ENCODE results near the gene ASTN2. TPM values are rescaled to one million over a fixed set of nuclear protein-coding genes. Genes with fewer than 3 reads are reported as not detected.
"Not testable (repeated sequence)": the region's sequence is repeated elsewhere in the genome, so short reads cannot be mapped to it uniquely, and the experiment has no call there.

The ASTN2 gene
- total RNA-seq, 2 donors from 2014 or later = 113 to 153 TPM

DNA sequence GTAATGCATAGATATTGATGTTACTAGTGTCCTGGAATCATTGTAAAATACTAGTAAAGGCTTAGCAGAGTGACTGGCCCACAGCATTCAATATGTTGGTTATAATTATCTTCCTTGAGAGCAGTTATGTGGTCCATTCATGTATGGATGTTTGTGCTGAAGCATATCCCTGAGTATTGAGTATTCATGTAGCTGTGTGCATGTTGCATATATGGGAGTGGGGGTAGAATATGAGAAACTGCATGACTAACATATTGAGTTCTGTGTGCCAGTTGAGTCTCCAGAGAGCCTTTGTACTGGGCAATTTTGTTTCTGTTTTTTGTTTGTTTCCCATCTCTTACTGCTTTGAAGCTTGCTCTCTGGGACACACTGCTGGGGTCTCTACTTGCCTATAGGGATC lies 950.4 kb downstream of the ASTN2 start:
- Histone ChIP-seq H3K4me3 (no peak overlapping the region), H3K9me3 (no peaks in the 10 kb centered on the region), H3K4me1 (replicated peaks) (no peaks in the 10 kb centered on the region), H3K27ac (no peak overlapping the region), H3K27me3 (replicated peaks; ENCODE audit: insufficient read depth) (no peaks in the 10 kb centered on the region), H3K36me3 (no peaks in the 10 kb centered on the region)
- no peak for DNase-seq (ENCODE audit: low spot score)
- intact Hi-C loops (cut with DNase I) = no loop called here
- TF ChIP-seq, protein P1, sequence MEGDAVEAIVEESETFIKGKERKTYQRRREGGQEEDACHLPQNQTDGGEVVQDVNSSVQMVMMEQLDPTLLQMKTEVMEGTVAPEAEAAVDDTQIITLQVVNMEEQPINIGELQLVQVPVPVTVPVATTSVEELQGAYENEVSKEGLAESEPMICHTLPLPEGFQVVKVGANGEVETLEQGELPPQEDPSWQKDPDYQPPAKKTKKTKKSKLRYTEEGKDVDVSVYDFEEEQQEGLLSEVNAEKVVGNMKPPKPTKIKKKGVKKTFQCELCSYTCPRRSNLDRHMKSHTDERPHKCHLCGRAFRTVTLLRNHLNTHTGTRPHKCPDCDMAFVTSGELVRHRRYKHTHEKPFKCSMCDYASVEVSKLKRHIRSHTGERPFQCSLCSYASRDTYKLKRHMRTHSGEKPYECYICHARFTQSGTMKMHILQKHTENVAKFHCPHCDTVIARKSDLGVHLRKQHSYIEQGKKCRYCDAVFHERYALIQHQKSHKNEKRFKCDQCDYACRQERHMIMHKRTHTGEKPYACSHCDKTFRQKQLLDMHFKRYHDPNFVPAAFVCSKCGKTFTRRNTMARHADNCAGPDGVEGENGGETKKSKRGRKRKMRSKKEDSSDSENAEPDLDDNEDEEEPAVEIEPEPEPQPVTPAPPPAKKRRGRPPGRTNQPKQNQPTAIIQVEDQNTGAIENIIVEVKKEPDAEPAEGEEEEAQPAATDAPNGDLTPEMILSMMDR (IDR thresholded peaks at IDR 0.05) = no peak
- no peak for TF ChIP-seq POLR2A (IDR thresholded peaks at IDR 0.05)
- no peak for TF ChIP-seq POLR2AphosphoS5 (IDR thresholded peaks at IDR 0.05)

DNA sequence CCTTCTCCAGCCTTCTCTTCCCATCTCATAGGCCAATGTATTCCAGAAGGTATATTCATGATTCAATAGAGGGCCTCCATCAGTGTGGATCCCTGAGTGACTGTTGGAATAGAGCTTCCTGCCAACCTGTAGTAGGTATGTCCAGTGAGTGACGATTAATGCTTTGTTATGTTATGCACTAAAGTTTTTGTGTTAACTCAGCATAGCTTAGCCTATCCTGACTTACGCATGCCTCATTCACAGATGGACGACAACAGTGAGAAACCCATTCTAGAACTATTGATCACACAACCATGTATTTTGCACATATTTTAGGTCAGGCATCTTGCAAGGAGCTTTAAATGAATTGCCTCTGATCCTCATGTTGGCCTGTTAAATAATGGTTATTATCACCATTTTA lies 953.2 kb downstream of the ASTN2 start:
- Histone ChIP-seq H3K27me3 (replicated peaks; ENCODE audit: insufficient read depth) (no peaks in the 10 kb centered on the region), H3K9me3 (no peaks in the 10 kb centered on the region), H3K27ac (no peak overlapping the region), H3K36me3 (no peaks in the 10 kb centered on the region), H3K4me1 (replicated peaks) (no peaks in the 10 kb centered on the region), H3K4me3 (no peak overlapping the region)
- intact Hi-C loops (cut with DNase I) = no loop called here
- DNase-seq (ENCODE audit: low spot score) = no peak
- TF ChIP-seq POLR2A (IDR thresholded peaks at IDR 0.05) = no peak
- TF ChIP-seq, protein P1 (IDR thresholded peaks at IDR 0.05) = no peak
- TF ChIP-seq POLR2AphosphoS5 (IDR thresholded peaks at IDR 0.05) = no peak
- 96% methylated on average over 3 of the region's 3 CpGs for WGBS

GRCh38 chr9:116460026-116460425 lies 954.8 kb downstream of the ASTN2 start:
- no peak for TF ChIP-seq POLR2AphosphoS5 (IDR thresholded peaks at IDR 0.05)
- no peak for TF ChIP-seq POLR2A (IDR thresholded peaks at IDR 0.05)
- TF ChIP-seq, protein P1 (IDR thresholded peaks at IDR 0.05) = no peak
- DNase-seq (ENCODE audit: low spot score) = no peak
- no peaks in the 10 kb centered on the region for H3K4me1 ChIP-seq (replicated peaks)
- WGBS = 92% methylated on average over 2 of the region's 2 CpGs
- no peaks in the 10 kb centered on the region for H3K27me3 ChIP-seq (replicated peaks; ENCODE audit: insufficient read depth)
- H3K36me3 ChIP-seq = no peaks in the 10 kb centered on the region
- intact Hi-C loops (cut with DNase I) = no loop called here
- H3K27ac ChIP-seq = no peak overlapping the region
- H3K9me3 ChIP-seq = no peaks in the 10 kb centered on the region
- no peak overlapping the region for H3K4me3 ChIP-seq

DNA sequence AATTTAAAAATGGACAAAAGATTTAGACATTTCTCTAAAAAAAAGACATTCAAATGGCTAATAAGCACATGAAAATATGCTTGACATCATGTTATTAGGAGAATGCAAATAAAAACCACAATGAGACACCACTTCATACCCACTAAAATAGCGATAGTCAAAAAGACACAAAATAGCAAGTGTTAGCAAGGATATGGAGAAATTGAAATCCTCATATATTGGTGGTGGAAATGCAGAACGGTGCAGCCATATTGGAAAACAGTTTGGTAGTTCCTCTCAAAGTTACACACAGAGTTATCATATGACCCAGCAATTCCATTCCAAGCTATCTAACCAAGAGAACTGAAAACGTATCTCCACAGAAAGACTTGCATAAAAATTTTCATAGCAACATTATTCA lies 955.3 kb downstream of the ASTN2 start:
- WGBS = 87% methylated on average over 3 of the region's 3 CpGs
- no peaks in the 10 kb centered on the region for H3K4me1 ChIP-seq (replicated peaks)

DNA sequence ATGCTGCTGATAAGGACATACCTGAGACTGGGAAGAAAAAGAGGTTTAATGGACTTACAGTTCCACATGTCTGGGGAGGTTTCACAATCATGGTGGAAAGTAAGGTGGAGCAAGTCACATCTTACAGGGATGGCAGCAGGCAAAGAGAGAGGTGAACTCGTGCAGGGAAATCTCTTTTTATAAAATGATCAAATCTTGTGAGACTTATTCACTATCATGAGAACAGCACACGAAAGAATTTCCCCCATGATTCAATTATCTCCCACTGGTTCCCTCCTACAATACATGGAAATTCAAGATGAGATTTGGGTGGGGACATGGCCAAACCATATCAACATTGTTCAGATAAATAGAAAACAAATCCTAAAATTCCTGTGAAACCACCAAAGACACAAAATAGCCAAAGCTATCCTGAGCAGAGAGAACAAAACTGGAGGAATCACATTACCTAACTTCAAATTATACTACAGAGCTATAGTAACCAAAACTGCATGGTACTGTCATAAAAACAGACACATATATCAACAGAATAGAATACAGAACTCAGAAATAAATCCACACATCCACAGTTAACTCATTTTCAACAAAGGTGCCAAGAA lies 958.3 kb downstream of the ASTN2 start:
- Histone ChIP-seq H3K27me3 (replicated peaks; ENCODE audit: insufficient read depth) (no peaks in the 10 kb centered on the region), H3K4me3 (no peak overlapping the region), H3K4me1 (replicated peaks) (no peaks in the 10 kb centered on the region), H3K27ac (no peak overlapping the region), H3K36me3 (no peaks in the 10 kb centered on the region), H3K9me3 (no peaks in the 10 kb centered on the region)
- DNase-seq (ENCODE audit: low spot score) = no peak
- WGBS = 93% methylated on average over 2 of the region's 2 CpGs
- TF ChIP-seq POLR2A (IDR thresholded peaks at IDR 0.05) (no peak), POLR2AphosphoS5 (IDR thresholded peaks at IDR 0.05) (no peak)
- TF ChIP-seq, protein P1 (IDR thresholded peaks at IDR 0.05) = no peak
- intact Hi-C loops (cut with DNase I) = no loop called here

More for the DNA sequence above, 955.3 kb downstream of the ASTN2 start:
- no peak overlapping the region for H3K4me3 ChIP-seq
- TF ChIP-seq POLR2AphosphoS5 (IDR thresholded peaks at IDR 0.05) (no peak), POLR2A (IDR thresholded peaks at IDR 0.05) (no peak)
- TF ChIP-seq, protein P1 (IDR thresholded peaks at IDR 0.05) = no peak
- intact Hi-C loops (cut with DNase I) = no loop called here
- H3K36me3 ChIP-seq = no peaks in the 10 kb centered on the region
- H3K9me3 ChIP-seq = no peaks in the 10 kb centered on the region
- no peak overlapping the region for H3K27ac ChIP-seq
- DNase-seq (ENCODE audit: low spot score) = no peak
- H3K27me3 ChIP-seq (replicated peaks; ENCODE audit: insufficient read depth) = no peaks in the 10 kb centered on the region

DNA sequence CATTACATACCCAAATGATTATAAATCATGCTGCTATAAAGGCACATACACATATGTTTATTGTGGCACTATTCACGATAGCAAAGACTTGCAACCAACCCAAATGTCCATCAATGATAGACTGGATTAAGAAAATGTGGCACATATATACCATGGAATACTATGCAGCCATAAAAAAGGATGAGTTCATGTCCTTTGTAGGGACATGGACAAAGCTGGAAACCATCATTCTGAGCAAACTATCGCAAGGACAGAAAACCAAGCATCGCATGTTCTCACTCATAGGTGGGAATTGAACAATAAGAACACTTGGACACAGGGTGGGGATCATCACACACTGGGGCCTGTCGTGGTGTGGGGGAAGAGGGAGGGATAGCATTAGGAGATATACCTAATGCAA lies 960.3 kb downstream of the ASTN2 start:
- not testable (repeated sequence) for H3K4me1 ChIP-seq (replicated peaks)

More for the DNA sequence above, 960.3 kb downstream of the ASTN2 start:
- WGBS = 97% methylated on average over 4 of the region's 4 CpGs
- DNase-seq (ENCODE audit: low spot score); H3K4me3 ChIP-seq; intact Hi-C loops (cut with DNase I); H3K9me3 ChIP-seq; H3K36me3 ChIP-seq; H3K27ac ChIP-seq; H3K27me3 ChIP-seq (replicated peaks; ENCODE audit: insufficient read depth): not testable (repeated sequence)

Measured in prostate gland (tissue), 2 donors.